HG03064 (cell line): ENCODE data around the gene ADSS1.

ENCODE experiments used
- ATAC-seq: cut with Tn5 transposase; IDR thresholded peaks from one replicate; pipeline ENCODE4 v1.9.1; 2021; ENCODE audit warnings: low read depth; ENCODE audit not compliant: unreplicated experiment

ADSS1 gene

DNA sequence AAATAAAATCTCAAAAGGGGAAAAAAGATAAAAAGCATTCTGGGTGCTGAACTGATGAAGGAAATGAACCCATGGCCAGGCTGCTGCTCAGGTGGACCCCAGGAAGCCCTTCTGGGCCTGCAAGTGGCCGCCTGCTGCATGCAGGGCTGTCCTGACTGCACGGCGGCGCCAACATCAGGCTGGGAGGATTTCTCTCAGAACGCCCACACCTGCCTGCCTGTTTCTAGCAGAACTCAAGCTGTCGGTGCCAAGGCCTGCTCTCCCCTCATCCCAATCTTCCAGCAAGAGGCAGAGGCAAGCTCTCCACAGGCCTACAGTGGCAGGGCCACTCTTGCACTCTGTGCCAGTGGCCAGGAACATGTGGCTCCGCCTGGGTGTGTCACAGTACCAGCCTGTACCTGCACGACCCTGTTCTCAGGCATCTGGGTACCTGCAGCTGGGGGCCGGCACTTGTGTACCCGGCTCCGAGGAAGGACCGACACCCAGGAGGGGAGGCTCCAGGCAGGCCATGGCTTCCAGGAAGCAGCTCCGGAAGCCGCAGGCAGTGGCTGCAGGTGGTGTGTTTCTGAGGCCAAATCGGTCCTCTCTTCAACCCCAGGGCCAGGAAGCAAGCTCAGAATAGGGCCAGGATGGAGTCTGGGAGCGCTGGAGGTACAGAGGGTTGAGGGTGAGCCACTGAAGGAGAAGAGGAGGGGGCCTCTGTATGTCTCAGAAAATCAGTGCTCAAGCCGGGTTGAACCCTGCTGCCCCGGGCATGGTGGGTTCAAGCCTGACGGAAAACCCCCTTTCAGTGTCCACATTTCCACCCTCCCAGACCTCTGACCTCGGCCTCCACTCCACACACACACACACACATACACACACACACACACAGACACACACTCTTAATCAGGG, 37.2 kb upstream of the ADSS1 start:
- no peak for ATAC-seq

- no peak for ATAC-seq
These were observed 36.2 kb upstream of the ADSS1 start for GRCh38 chr14:104687601-104688504.

- ATAC-seq, result no peak
These were observed 35.4 kb upstream of the ADSS1 start for GRCh38 chr14:104688505-104689108.

DNA sequence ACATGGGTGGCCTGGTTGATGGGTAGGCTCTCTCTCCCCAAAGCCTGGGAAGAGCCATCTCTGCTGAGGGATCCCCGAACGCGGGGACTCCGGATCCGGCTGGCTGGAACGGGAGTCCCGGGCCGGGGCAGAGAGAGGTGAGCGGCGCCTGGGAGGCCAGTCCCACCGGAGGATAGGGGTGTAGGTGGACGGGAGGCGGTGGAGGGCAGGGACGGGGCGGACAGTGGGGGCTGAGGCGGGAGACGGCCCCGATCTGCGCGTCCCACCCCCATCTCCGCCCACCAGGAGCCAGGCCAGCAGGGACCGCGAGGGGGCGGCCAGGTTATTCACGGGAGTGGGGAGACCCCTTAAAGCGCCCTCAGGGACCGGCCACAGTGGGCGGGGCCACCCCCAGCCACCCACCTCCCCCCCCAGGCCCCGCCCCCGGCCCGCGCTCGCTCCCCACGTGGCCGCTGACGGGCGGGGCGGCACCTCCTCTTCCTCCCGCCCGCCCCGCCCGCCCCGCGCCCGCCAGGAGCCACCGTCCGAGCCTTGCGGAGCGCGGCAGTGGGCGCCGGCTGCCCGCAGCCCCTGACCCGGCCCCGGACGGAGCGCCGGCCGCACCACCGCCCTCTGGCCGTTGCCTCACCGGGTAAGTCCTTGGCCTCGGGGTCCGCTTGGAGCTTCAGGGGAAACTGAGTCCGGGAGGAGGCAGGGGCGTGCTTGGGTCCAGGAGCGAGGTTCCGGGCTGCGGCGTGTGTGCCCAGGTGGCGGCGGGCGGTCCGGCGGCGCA, 34.7 kb upstream of the ADSS1 start, which contains the start of gene INF2:
INF2 (plus strand) TSS at position 510 of the 772 bp plus-strand sequence. CDS start 11,748 bp downstream, outside the sequence.
- ATAC-seq, result no peak

DNA sequence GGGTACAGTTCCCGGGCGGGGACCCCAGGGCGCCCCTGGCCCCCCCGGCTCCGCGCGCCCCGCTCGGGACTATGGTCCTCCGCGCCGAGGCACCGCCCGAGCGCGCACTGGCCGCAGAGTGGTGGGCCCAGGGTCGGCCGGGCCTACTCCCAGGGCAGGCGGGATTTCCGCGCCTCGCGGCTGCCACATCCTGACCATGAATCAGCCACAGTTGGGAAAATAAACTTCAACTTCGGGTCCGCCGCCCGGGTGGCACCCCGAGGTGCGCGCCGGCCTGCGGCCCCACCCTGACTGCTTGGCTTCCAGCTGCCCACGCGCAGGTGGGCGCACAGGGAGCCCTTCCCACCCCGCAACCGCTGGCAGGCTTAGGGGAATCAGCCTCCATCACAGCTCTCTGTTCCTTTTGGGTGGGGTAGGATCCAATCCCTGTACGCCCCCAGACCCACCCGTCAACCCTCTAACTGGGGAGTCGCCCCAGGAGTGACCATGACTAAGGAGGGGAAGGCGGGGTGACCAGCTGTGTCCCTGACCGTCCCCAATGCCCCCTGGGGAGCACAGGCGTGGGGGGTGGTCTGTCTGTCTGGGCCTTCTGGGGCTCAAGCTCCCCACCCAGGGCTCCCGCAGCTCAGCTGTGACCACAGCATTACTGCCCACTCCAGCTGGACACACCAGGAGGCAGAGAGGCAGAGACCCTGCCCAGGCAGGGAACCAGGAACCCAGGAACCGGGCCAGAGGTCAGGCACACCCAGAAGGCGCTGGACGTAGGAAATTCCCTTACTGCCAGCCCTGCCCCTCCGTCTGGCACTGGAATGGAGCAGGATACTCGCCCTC, 33.9 kb upstream of the ADSS1 start:
- ATAC-seq, result no peak

DNA sequence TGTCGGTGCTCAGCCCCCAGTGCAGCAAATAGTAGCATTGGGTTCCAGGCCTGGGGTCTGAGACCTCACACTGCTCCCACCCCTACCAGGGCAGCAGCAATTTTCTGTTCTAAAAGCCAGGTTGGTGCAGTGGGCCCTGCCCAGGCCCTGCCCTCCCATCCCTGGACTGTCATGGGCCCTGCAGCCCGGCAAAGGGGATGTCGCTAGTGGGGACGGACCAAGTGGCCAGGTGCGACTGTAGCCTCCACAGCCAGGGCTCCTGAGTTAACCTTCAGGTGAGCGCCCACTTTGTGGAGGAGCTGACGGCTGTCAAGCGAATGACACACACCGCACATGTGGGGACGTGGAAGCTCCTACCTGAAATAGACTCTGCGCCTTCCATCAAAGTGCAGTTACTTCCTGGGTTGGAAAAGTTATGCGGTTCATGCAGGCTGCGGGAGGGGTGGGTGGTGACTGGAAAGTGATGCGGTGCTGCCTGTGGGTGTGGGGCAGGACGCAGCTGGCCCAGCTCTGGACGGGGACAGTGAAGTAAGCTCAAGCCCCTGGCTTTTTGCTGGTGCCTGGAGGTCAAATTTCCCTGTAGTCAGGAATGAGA, 33.1 kb upstream of the ADSS1 start:
- ATAC-seq, result no peak

GRCh38 chr14:104691546-104692260, 32.3 kb upstream of the ADSS1 start:
- ATAC-seq, result no peak

- ATAC-seq, result no peak
These were observed 31.6 kb upstream of the ADSS1 start for GRCh38 chr14:104692261-104692938.

- no peak for ATAC-seq
These were observed 31.1 kb upstream of the ADSS1 start for GRCh38 chr14:104692939-104693315.

- ATAC-seq, result no peak
These were observed 30.3 kb upstream of the ADSS1 start for GRCh38 chr14:104693482-104694431.

DNA sequence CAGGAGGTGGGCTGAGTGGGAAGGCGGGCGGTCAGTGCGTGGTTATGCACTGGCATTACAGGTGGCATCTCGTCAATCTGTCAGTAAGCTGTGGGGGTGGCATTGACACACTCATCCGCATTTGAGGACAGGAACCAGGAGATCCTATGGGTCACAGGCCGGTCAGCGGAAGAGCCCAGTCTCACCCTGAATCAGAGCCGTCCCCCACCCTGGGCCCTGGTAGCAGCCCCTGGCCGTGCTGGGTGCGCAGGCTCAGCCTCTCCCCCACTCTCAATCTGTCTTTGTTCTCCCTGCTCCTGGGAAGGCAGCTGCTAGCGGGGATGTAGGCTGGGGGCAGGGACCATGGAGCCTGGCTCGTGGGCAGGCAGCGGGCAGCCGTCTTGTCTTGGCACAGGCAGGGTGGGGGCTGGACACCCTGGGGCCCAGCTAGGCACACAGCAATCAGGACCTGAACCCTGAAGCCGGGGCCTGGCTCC, 29.5 kb upstream of the ADSS1 start:
- no peak for ATAC-seq

GRCh38 chr14:104694991-104695659, 28.9 kb upstream of the ADSS1 start:
- no peak for ATAC-seq

GRCh38 chr14:104695660-104696000, 28.4 kb upstream of the ADSS1 start:
- no peak for ATAC-seq

DNA sequence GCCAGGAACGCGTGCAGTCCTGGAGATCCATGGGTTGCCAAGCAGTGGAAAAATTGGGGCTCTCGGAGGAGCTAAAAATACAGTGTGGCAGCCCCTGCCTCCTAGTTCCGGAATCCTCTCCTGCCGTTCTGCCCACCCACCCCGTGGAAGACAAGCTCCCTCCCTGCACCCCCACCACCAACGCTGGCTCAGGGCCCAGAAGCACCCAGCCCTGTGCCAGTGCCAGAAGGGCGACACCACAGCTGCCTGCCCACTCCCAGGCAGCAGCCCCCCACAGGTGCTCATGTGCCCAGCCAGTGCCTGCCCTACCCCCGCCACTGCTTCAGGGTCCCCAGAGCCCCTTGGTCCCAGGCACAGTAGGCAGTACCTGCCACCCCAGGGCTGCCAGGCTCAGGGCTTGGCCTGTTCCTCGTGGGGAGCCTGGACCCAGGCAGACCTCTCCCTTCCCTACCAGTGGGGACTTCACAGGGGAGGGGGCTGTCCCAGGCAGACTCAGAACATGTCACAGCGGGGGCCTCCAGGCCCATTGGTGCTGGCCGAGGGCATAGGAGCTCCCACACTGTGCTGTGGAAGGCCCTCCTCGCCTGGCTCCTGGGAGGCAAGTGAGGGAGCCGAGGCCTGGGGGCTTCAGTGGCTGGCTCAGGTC, 27.2 kb upstream of the ADSS1 start:
- no peak for ATAC-seq

GRCh38 chr14:104697317-104697703, 26.7 kb upstream of the ADSS1 start:
- no peak for ATAC-seq
